Psoas muscle (tissue), 8 donors: ENCODE measurements around the gene IBTK. TPM values are rescaled to one million over a fixed set of nuclear protein-coding genes. Genes with fewer than 3 reads are reported as not detected.

Experiments
- ATAC-seq, 4 donors: fragments of 200-7000 bp; cut with Tn5 transposase; one replicate each; pipeline ENCODE4 v1.9.1; 2020; ENCODE audit warnings: moderate library complexity in 3 of 4, mild to moderate bottlenecking in 2 of 4
- DNase-seq, 2 donors: peaks; one replicate each; pipeline ENCODE4 v3.0.0-alpha.2; 2020
- H3K27ac ChIP-seq: fragments of 200-600 bp; one replicate; pipeline ENCODE4 v1.8.0; 2022
- H3K27me3 ChIP-seq, 3 donors: fragments of 200-600 bp in 1 of 3; one replicate each; pipeline versions ENCODE4 v1.6.1 to v1.8.0; 2013 to 2022; ENCODE audit warnings: low read length in 2 of 3, mild to moderate bottlenecking in 2 of 3, moderate library complexity in 1 of 3; ENCODE audit not compliant: insufficient read depth in 3 of 3
- H3K36me3 ChIP-seq, 2 donors: fragments of 200-600 bp in 1 of 2; one replicate each; pipeline versions ENCODE4 v1.6.1 to v1.8.0; 2013 to 2022; ENCODE audit warnings: low read depth in 1 of 2, mild to moderate bottlenecking in 1 of 2, moderate library complexity in 1 of 2; ENCODE audit not compliant: insufficient read depth in 1 of 2
- H3K4me1 ChIP-seq: fragments of 200-600 bp; one replicate; pipeline ENCODE4 v1.8.0; 2022
- H3K4me3 ChIP-seq: fragments of 200-600 bp; one replicate; pipeline ENCODE4 v1.8.0; 2022; ENCODE audit warnings: mild to moderate bottlenecking
- H3K9me3 ChIP-seq: fragments of 200-600 bp; one replicate; pipeline ENCODE4 v1.8.0; 2022
- CTCF ChIP-seq: fragments of 200-600 bp; IDR thresholded peaks from one replicate; pipeline ENCODE4 v1.8.0; 2022; ENCODE audit warnings: antibody characterized with exemption
- WGBS, 3 donors: extraction: QIAGEN DNeasy Blood & Tissue Kit; methylation state at CpG; one replicate each; pipeline versions ENCODE4 v1.1.6 to v1.1.7; 2013; 5-methylcytosine and 5-hydroxymethylcytosine counted together
- intact Hi-C, 2 donors: fragments of 100-400 bp; cut with DNase I; formaldehyde crosslinking; loops; one replicate each; pipeline versions ENCODE4 v1.11.0 to v1.14.2; 2022
- polyA plus RNA-seq, 3 donors: library from polyadenylated mRNA; stranded (reverse); fragments of 200-250 nt; gene quantifications; one replicate each; pipeline ENCODE4 v1.2.3, GENCODE V29; 2013
- total RNA-seq, 4 donors: library from RNA; stranded (reverse); fragmentation: NEBNext Ultra II Directional in 2 of 4; extraction: Animal tissue kit (Norgen Biotek cat#: 25700) in 2 of 4; gene quantifications; one replicate each; pipeline versions ENCODE4 v1.2.1 to v1.2.4, GENCODE V29; 2021 to 2023
- donor health status: healthy with polysubstance abuse.
- donor health status: DM: no; HTN: no; CAD: no; lungs with moderate emphysema.
- donor health status: Bipolar disorder and iron deficiency.
- donor health status: healthy.
- donor health status: DM: yes; HTN: yes; CAD: no.
- donor health status: DM: no; HTN: no; CAD: no.
- donor health status: DM: no; HTN: no; CAD: no.
- donor health status: DM: yes; HTN: yes; CAD: no.

The IBTK gene
- total and polyA plus RNA-seq, 7 donors = 23.8 to 42.8 (median 29.4) TPM

- Histone ChIP-seq H3K9me3 (no peaks in the 10 kb centered on the region), H3K4me3 (peak overlapping the region; percentile 47), H3K36me3 (no peaks in the 10 kb centered on the region), H3K27ac (peak overlapping the region; percentile 72), H3K27me3 (no peaks in the 10 kb centered on the region), H3K4me1 (peaks cover 11% of the 10 kb centered on the region)
- peak; percentile 83 to 94 (median 90) for ATAC-seq
- TF ChIP-seq CTCF = no peak
- 13 to 22% (median 17%) methylated on average over 5 of the region's 5 CpGs for WGBS, 3 donors
- intact Hi-C loops = no loop called here
- peak; percentile 32 to 63 for DNase-seq
Measured at GRCh38 chr6:82144852-82145340, 102.6 kb downstream of the IBTK start.

GRCh38 chr6:82144007-82144851 is 103.3 kb downstream of the IBTK start:
- peaks cover 11% of the 10 kb centered on the region for H3K4me1 ChIP-seq
- no peaks in the 10 kb centered on the region for H3K27me3 ChIP-seq
- peak overlapping the region; percentile 72 for H3K27ac ChIP-seq
- H3K36me3 ChIP-seq = no peaks in the 10 kb centered on the region
- H3K4me3 ChIP-seq = no peak overlapping the region
- no peaks in the 10 kb centered on the region for H3K9me3 ChIP-seq
- no peak for TF ChIP-seq CTCF
- ATAC-seq = peak; percentile 90 to 97 (median 96)
- 28 to 40% (median 32%) methylated on average over 8 of the region's 8 CpGs for WGBS, 3 donors
- intact Hi-C loops = no loop called here
- DNase-seq = peak in 1 of 2 donors; percentile 16

GRCh38 chr6:82143041-82143481 is 104.5 kb downstream of the IBTK start:
- TF ChIP-seq CTCF = no peak
- Histone ChIP-seq H3K36me3 (no peaks in the 10 kb centered on the region), H3K27me3 (no peaks in the 10 kb centered on the region), H3K4me1 (peaks cover 11% of the 10 kb centered on the region), H3K27ac (no peak overlapping the region), H3K4me3 (no peak overlapping the region), H3K9me3 (no peaks in the 10 kb centered on the region)
- WGBS, 3 donors = 92 to 96% (median 92%) methylated on average over 10 of the region's 10 CpGs
- no peak for ATAC-seq
- intact Hi-C loops = no loop called here
- no peak for DNase-seq

- Histone ChIP-seq H3K27ac (no peak overlapping the region), H3K36me3 (no peaks in the 10 kb centered on the region), H3K9me3 (no peaks in the 10 kb centered on the region), H3K4me1 (peaks cover 11% of the 10 kb centered on the region), H3K27me3 (no peaks in the 10 kb centered on the region), H3K4me3 (no peak overlapping the region)
- intact Hi-C loops = no loop called here
- TF ChIP-seq CTCF = no peak
- 86 to 99% (median 97%) methylated on average over 4 of the region's 4 CpGs for WGBS, 3 donors
- ATAC-seq = no peak
- DNase-seq = no peak
Measured at GRCh38 chr6:82142524-82142923, 105.0 kb downstream of the IBTK start.
